Hepatocyte (in vitro differentiated cells): ENCODE measurements around the gene CAMTA2. TPM values are rescaled to one million over a fixed set of nuclear protein-coding genes. Genes with fewer than 3 reads are reported as not detected.
A peak's percentile ranks its signal among the peaks of the same experiment; 100 is the strongest.

ENCODE experiments used
- DNase-seq: peaks from one replicate; pipeline ENCODE4 v3.0.0-alpha.2; 2016; ENCODE audit warnings: low spot score
- H2AFZ ChIP-seq: fragments of 200-600 bp; sonication (generic); 2 replicates; pipeline ENCODE4 v1.6.0; 2016; ENCODE audit warnings: antibody characterized with exemption, mild to moderate bottlenecking
- H3K27ac ChIP-seq: fragments of 200-600 bp; sonication (generic); 2 replicates; pipeline ENCODE4 v1.5.1; 2016; ENCODE audit warnings: mild to moderate bottlenecking
- H3K27me3 ChIP-seq: fragments of 200-600 bp; sonication (generic); 2 replicates; pipeline ENCODE4 v1.6.1; 2016
- H3K36me3 ChIP-seq: fragments of 200-600 bp; sonication (generic); replicated peaks from 2 replicates; pipeline ENCODE4 v1.5.1; 2016; ENCODE audit warnings: low read depth; ENCODE audit not compliant: insufficient read depth
- H3K4me1 ChIP-seq: fragments of 200-600 bp; sonication (generic); 2 replicates; pipeline ENCODE4 v1.5.1; 2016; ENCODE audit warnings: mild to moderate bottlenecking, moderate library complexity; ENCODE audit not compliant: insufficient read depth
- H3K4me2 ChIP-seq: fragments of 200-600 bp; sonication (generic); 2 replicates; pipeline ENCODE4 v1.6.0; 2016
- H3K4me3 ChIP-seq: fragments of 200-600 bp; sonication (generic); 2 replicates; pipeline ENCODE4 v1.5.1; 2016; ENCODE audit warnings: mild to moderate bottlenecking
- H3K79me2 ChIP-seq: fragments of 200-600 bp; sonication (generic); 2 replicates; pipeline ENCODE4 v1.6.0; 2017; ENCODE audit warnings: mild to moderate bottlenecking
- H3K9me2 ChIP-seq: fragments of 200-600 bp; sonication (generic); replicated peaks from 2 replicates; pipeline ENCODE4 v1.6.0; 2017; ENCODE audit warnings: mild to moderate bottlenecking; ENCODE audit not compliant: insufficient read depth
- H3K9me3 ChIP-seq: fragments of 200-600 bp; sonication (generic); 2 replicates; pipeline ENCODE4 v1.5.1; 2016; ENCODE audit warnings: low read depth, mild to moderate bottlenecking
- H4K20me1 ChIP-seq: fragments of 200-600 bp; sonication (generic); 2 replicates; pipeline ENCODE4 v1.6.0; 2016; ENCODE audit warnings: mild to moderate bottlenecking; ENCODE audit not compliant: insufficient read depth, poor library complexity, severe bottlenecking
- EZH2 ChIP-seq: fragments of 200-600 bp; sonication (generic); IDR thresholded peaks from 2 replicates; pipeline ENCODE4 v1.6.1; 2016; ENCODE audit warnings: antibody characterized with exemption, mild to moderate bottlenecking, borderline replicate concordance
- EZH2phosphoT487 ChIP-seq: fragments of 200-600 bp; sonication (generic); IDR thresholded peaks from one replicate; pipeline ENCODE4 v1.6.1; 2018; ENCODE audit warnings: antibody characterized with exemption, mild to moderate bottlenecking, low read depth, moderate library complexity; ENCODE audit not compliant: unreplicated experiment, severe bottlenecking
- WGBS: methylation state at CpG from one replicate; pipeline ENCODE4 v1.1.6; 2016; ENCODE audit warnings: low lambda C conversion rate; ENCODE audit errors: missing lambda C conversion rate; 5-methylcytosine and 5-hydroxymethylcytosine counted together
- polyA plus RNA-seq: library from polyadenylated mRNA; unstranded; fragments of >200 nt; fragmentation: Nextera tagmentation; extraction: Ambion mirVana; gene quantifications from 2 replicates; pipeline ENCODE4 v1.2.1, GENCODE V29; 2016
- total RNA-seq: library from RNA; depleted of rRNA; stranded (reverse); fragments of >200 nt; gene quantifications from 2 replicates; pipeline ENCODE4 v1.2.3, GENCODE V29; 2014
- TF ChIP-seq, protein P1 (sequence below): fragments of 200-600 bp; sonication (generic); IDR thresholded peaks from 2 replicates; pipeline ENCODE4 v1.5.1; 2016; ENCODE audit warnings: antibody characterized with exemption, mild to moderate bottlenecking; ENCODE audit not compliant: poor library complexity

The CAMTA2 gene
- total and polyA plus RNA-seq, 2 experiments from 2014 or later: 12.5 to 45.6 TPM

DNA sequence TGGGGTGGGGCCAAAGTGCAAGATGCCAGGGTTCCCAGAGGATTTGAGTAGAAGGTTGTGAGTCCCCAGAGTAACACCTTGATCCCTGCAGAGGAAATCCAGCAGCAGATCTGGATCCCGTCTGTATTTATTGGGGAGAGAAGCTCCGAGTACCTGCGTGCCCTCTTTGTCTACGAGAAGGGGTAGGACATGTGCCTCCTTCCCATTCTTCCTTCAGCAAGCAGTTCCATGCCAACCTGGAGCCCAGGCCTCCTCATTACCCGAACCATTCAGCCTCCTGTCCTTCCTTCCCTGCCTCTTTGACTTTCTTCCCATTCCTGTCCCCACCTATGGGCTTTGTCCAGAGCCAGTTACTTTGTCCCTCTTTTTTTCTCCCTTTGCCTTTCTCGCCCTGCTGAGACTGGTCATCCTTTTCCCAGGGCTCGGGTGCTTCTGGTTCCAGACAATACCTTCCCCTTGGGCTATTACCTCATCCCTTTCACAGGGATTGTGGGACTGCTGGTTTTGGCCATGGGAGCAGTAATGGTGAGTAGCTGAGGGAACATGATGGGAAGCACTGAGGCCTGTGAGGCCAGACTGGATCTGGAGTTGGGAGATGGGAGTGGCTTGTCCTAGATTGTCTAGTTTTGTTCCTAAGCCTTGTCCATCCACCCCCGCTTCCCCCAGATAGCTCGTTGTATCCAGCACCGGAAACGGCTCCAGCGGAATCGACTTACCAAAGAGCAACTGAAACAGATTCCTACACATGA lies 44.5 kb downstream of the CAMTA2 start:
- Histone ChIP-seq H3K36me3 (no peaks in the 10 kb centered on the region), H4K20me1 (peaks cover 21% of the 10 kb centered on the region), H3K9me2 (no peaks in the 10 kb centered on the region), H3K4me1 (peaks cover 39% of the 10 kb centered on the region), H3K79me2 (peaks cover 76% of the 10 kb centered on the region), H2AFZ (no peak overlapping the region), H3K4me2 (no peak overlapping the region), H3K4me3 (no peak overlapping the region), H3K27ac (no peak overlapping the region), H3K9me3 (no peaks in the 10 kb centered on the region), H3K27me3 (no peaks in the 10 kb centered on the region)
- WGBS: 91% methylated on average over 13 of the region's 13 CpGs
- TF ChIP-seq EZH2phosphoT487 (no peak), EZH2 (no peak)
- TF ChIP-seq, protein P1, sequence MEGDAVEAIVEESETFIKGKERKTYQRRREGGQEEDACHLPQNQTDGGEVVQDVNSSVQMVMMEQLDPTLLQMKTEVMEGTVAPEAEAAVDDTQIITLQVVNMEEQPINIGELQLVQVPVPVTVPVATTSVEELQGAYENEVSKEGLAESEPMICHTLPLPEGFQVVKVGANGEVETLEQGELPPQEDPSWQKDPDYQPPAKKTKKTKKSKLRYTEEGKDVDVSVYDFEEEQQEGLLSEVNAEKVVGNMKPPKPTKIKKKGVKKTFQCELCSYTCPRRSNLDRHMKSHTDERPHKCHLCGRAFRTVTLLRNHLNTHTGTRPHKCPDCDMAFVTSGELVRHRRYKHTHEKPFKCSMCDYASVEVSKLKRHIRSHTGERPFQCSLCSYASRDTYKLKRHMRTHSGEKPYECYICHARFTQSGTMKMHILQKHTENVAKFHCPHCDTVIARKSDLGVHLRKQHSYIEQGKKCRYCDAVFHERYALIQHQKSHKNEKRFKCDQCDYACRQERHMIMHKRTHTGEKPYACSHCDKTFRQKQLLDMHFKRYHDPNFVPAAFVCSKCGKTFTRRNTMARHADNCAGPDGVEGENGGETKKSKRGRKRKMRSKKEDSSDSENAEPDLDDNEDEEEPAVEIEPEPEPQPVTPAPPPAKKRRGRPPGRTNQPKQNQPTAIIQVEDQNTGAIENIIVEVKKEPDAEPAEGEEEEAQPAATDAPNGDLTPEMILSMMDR: no peak
- no peak for DNase-seq

DNA sequence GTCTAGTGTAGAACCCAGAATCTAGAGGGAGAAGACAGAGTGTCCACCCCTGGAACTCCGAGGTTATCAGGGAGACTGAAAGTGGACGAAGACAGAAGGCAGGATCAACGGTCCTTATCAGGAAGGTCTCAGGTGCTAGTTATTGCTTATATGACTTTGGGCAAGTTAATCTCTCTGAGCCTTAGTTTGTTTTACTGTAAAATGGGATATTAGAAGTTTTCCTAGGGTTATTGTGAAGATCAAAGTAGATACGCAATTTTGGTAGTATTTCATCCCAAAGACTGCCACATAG lies 46.2 kb downstream of the CAMTA2 start:
- Histone ChIP-seq H3K9me3 (no peaks in the 10 kb centered on the region), H3K27ac (peak overlapping the region; percentile 95), H3K4me3 (peak overlapping the region; percentile 72), H3K36me3 (no peaks in the 10 kb centered on the region), H4K20me1 (peaks cover 15% of the 10 kb centered on the region), H3K79me2 (peaks cover 68% of the 10 kb centered on the region), H3K4me2 (peak overlapping the region; percentile 91), H3K9me2 (no peaks in the 10 kb centered on the region), H2AFZ (no peak overlapping the region), H3K27me3 (no peaks in the 10 kb centered on the region), H3K4me1 (peaks cover 36% of the 10 kb centered on the region)
- TF ChIP-seq EZH2 (no peak), EZH2phosphoT487 (no peak)
- TF ChIP-seq, protein P1: no peak
- no peak for DNase-seq
- 69% methylated on average over 4 of the region's 4 CpGs for WGBS

DNA sequence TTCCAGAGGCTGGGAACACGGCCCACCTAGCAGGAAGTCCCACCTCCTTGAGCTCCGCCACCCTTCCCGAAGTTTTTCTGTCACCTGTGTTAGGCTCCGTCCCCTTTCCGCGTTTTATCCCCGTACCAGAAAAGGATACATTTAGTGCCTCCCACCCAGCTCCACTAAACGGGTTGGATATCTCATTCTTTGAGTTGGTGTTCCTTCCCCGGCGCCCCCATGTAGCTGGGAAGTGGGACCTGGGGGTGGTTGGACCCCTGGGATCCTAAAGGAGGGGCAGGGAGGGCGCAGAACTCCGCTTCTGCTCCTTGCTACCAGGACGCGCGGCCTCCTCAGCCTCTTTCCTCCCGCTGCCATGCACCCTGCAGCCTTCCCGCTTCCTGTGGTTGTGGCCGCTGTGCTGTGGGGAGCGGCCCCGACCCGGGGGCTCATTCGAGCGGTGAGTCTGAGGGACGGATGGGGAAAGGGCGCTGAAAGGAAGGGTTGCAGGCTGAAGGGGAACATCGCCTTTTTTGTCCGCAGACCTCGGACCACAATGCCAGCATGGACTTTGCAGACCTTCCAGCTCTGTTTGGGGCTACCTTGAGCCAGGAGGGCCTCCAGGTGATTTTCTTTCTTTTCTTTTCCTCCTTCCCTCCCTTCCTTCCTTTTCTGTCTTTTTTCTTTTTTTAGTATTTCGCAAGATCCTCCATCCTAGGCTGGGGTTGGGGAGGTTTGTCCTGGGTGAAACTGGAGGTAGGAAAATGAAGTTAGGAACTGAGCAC lies 46.7 kb downstream of the CAMTA2 start:
- H3K9me2 ChIP-seq: no peaks in the 10 kb centered on the region
- H3K4me1 ChIP-seq: peaks cover 31% of the 10 kb centered on the region
- no peaks in the 10 kb centered on the region for H3K36me3 ChIP-seq
- peak overlapping the region; percentile 72 for H3K4me3 ChIP-seq
- peak overlapping the region; percentile 91 for H3K4me2 ChIP-seq
- TF ChIP-seq, protein P1: no peak
- 3% methylated on average over 29 of the region's 29 CpGs for WGBS
- peak overlapping the region; percentile 95 for H3K27ac ChIP-seq
- H2AFZ ChIP-seq: peak overlapping the region; percentile 37
- peak; percentile 93 for DNase-seq
- H3K79me2 ChIP-seq: peaks cover 63% of the 10 kb centered on the region
- H3K9me3 ChIP-seq: no peaks in the 10 kb centered on the region
- peaks cover 11% of the 10 kb centered on the region for H4K20me1 ChIP-seq
- H3K27me3 ChIP-seq: no peaks in the 10 kb centered on the region
